ACC112 (cell line): Measurements from ENCODE around the gene TUBB6.

Source experiments
- H2AFZ ChIP-seq: fragments of 200-600 bp; sonication (generic); one replicate; pipeline ENCODE4 v1.6.0; 2017; ENCODE audit warnings: antibody characterized with exemption, low read length; ENCODE audit not compliant: unreplicated experiment
- H3K27ac ChIP-seq: fragments of 200-600 bp; sonication (generic); 2 replicates; pipeline ENCODE4 v1.5.1; 2014; ENCODE audit warnings: low read depth, mild to moderate bottlenecking, antibody characterized with exemption, low read length, moderate library complexity
- H3K27me3 ChIP-seq: fragments of 200-600 bp; sonication (generic); 2 replicates; pipeline ENCODE4 v1.6.1; 2014; ENCODE audit warnings: mild to moderate bottlenecking, antibody characterized with exemption, low read length, moderate library complexity, mixed read lengths; ENCODE audit not compliant: insufficient read depth
- H3K36me3 ChIP-seq: fragments of 200-600 bp; sonication (generic); 2 replicates; pipeline ENCODE4 v1.6.1; 2016; ENCODE audit warnings: mild to moderate bottlenecking, antibody characterized with exemption, low read length, moderate library complexity, mixed read lengths; ENCODE audit not compliant: insufficient read depth
- H3K4me1 ChIP-seq: fragments of 200-600 bp; sonication (generic); one replicate; pipeline ENCODE4 v1.6.1; 2016; ENCODE audit warnings: low read length, mixed read lengths; ENCODE audit not compliant: insufficient read depth, unreplicated experiment, control insufficient read depth
- H3K4me3 ChIP-seq: fragments of 200-600 bp; sonication (generic); 2 replicates; pipeline ENCODE4 v1.5.1; 2014; ENCODE audit warnings: mild to moderate bottlenecking, low read depth, low read length
- H3K79me2 ChIP-seq: fragments of 200-600 bp; sonication (generic); one replicate; pipeline ENCODE4 v1.6.0; 2016; ENCODE audit warnings: low read length; ENCODE audit not compliant: control insufficient read depth, unreplicated experiment, insufficient read depth

TUBB6 gene

GRCh38 chr18:12305930-12306629, 2.0 kb upstream of the TUBB6 start:
- Histone ChIP-seq H2AFZ (no peak overlapping the region), H3K4me1 (peaks cover 22% of the 10 kb centered on the region), H3K27me3 (no peaks in the 10 kb centered on the region), H3K36me3 (peaks cover 16% of the 10 kb centered on the region), H3K4me3 (peak overlapping the region; percentile 98), H3K79me2 (peaks cover 45% of the 10 kb centered on the region), H3K27ac (no peak overlapping the region)

DNA sequence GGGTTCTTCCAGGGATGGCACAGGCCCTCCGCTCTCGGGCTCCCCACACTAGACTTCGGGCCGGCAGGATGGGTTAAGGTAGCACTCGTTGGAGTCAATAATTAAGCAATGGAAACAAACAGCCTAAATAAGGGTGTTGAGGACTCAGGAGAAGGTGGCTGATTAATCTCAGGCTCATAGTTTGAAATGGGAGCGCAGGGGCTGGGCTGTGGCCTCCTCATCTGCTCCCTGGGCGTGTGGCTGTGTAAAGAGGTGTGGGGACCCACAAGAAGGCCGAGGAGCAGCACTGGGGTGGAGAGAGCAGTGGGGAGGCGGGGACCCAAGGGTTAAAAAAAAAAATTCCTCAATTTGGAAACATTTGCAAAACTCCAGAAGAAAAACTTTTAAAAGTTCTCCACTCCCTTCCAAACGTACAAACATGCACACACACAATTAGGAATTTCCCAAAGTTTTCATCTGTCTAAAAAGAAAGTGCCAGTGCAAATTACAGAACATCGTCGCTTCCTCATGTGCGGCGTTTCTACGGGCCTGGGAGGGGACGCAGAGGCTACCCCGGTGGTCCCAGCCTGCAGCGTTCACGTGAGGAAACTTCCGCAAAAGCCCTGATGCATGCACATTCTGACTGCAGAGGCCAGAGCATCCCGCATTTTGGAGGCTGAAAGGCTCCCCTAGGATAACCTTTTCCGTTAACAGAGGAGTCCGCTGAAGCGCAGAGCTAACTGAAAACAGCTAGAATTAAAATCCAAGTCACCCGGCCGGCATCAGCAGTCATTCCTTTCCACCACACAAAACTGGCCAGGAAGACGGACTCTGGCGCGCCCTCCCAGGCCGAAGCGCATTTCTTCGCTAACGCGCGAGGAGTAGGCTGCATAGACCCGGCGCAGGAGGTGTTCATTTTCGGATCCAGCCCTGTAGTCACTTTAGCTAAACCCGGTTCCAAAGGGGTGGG, 1.0 kb upstream of the TUBB6 start:
- peaks cover 26% of the 10 kb centered on the region for H3K4me1 ChIP-seq
- H3K4me3 ChIP-seq, result peak overlapping the region; percentile 98
- H3K36me3 ChIP-seq, result peaks cover 25% of the 10 kb centered on the region
- H3K27ac ChIP-seq, result peak overlapping the region; percentile 94
- H2AFZ ChIP-seq, result peak overlapping the region; percentile 32
- peaks cover 53% of the 10 kb centered on the region for H3K79me2 ChIP-seq
- H3K27me3 ChIP-seq, result no peaks in the 10 kb centered on the region

- H3K79me2 ChIP-seq, result peaks cover 67% of the 10 kb centered on the region
- H3K4me1 ChIP-seq, result peaks cover 33% of the 10 kb centered on the region
- H3K36me3 ChIP-seq, result peaks cover 38% of the 10 kb centered on the region
- no peaks in the 10 kb centered on the region for H3K27me3 ChIP-seq
- peak overlapping the region; percentile 94 for H3K27ac ChIP-seq
- peak overlapping the region; percentile 23 for H2AFZ ChIP-seq
- H3K4me3 ChIP-seq, result peak overlapping the region; percentile 98
Observed at GRCh38 chr18:12308386-12309100, 502 bp downstream of the TUBB6 start.

DNA sequence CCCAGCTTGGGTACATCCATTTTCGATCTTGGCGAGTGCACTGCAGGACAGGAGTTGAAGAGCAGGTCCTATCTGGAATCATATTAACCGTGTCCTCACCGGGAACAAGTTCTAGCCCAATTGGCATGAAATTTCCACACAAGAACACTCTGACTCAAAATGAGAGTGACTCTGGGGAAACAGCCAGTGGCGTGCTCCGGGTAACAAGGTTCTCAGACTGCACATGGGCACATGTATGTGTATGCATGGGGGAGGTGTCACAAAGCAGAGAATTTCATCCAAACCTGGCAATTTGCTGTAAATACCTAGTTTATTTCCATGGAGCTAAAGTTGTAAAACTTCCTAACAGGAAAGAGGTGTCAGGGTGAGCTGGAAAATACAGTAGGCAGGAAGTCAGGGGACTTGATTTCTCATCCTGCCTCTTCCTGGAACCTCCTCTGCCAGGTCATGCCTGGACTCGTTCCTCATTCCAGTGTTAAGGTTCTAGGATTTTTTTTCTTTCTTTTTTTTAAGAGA, 1.7 kb downstream of the TUBB6 start:
- H3K36me3 ChIP-seq, result peaks cover 50% of the 10 kb centered on the region
- H2AFZ ChIP-seq, result no peak overlapping the region
- H3K79me2 ChIP-seq, result peaks cover 79% of the 10 kb centered on the region
- H3K27ac ChIP-seq, result peak overlapping the region; percentile 94
- H3K4me1 ChIP-seq, result peaks cover 45% of the 10 kb centered on the region
- H3K27me3 ChIP-seq, result no peaks in the 10 kb centered on the region
- H3K4me3 ChIP-seq, result peak overlapping the region; percentile 98

- Histone ChIP-seq H3K27ac (peak overlapping the region; percentile 38; the same call in 1 of the 2 replicates), H2AFZ (no peak overlapping the region), H3K4me1 (peaks cover 55% of the 10 kb centered on the region), H3K36me3 (peaks cover 60% of the 10 kb centered on the region), H3K79me2 (peaks cover 88% of the 10 kb centered on the region), H3K4me3 (peak overlapping the region; percentile 98), H3K27me3 (no peaks in the 10 kb centered on the region)
Observed at GRCh38 chr18:12310762-12311161, 2.7 kb downstream of the TUBB6 start.

DNA sequence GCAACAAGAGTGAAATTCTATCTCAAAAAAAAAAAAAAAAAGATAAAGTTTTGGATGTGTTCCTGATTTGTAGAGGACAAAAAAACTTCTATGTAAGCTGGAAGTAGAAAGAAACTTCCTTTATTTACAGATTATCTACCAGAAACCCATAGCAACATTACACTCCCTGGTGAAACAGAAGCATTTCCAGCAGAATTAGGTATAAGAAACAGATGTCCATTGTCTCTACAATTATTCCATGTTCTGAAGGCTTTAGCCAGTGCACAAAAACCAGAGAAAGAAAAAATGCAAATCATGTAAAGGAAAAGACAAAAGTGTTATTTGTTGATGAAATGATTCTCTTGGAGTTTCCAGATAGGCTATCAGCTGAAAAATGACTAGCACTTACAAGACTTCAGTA, 4.9 kb downstream of the TUBB6 start:
- Histone ChIP-seq H3K27ac (peak overlapping the region; percentile 78), H2AFZ (no peak overlapping the region), H3K79me2 (peaks cover 94% of the 10 kb centered on the region), H3K27me3 (no peaks in the 10 kb centered on the region), H3K4me3 (peak overlapping the region; percentile 19; the same call in 1 of the 2 replicates), H3K36me3 (peaks cover 68% of the 10 kb centered on the region), H3K4me1 (peaks cover 65% of the 10 kb centered on the region)

DNA sequence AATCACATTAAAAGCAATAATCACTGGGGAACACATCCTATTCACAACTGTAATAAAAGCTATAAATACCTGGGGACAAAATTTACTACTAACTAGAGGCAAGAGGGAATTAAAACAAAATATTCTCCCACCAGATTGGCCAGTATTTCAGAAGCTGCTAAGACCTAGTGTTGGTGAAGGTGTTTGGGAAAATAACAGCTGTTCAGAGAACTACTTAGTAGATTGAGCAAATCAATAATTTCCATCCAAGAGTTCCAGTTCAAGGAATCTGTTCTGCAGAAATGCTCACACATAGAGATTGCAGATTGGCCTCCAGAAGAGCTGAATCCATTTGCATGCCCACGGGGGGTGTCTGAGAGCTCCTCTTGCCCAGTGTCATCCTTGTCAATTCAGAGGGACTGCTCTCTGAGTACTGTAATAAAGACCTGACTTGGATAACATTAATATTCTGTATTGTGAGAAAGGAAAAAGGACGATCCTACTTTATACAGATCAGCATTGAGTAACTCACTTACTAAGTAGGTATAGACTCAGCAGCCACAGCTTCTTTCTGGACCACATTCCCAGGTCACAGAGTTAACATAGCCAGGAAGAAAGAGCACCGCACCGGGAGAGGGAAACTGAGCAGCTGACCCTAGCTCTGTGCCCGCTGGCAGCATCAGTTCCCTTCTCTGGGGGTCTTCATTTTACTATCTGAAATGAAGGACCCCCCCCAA, 5.6 kb downstream of the TUBB6 start:
- Histone ChIP-seq H3K79me2 (peaks cover 95% of the 10 kb centered on the region), H3K27ac (peak overlapping the region; percentile 78), H3K4me3 (peak overlapping the region; percentile 19), H3K36me3 (peaks cover 75% of the 10 kb centered on the region), H3K4me1 (peaks cover 71% of the 10 kb centered on the region), H3K27me3 (no peaks in the 10 kb centered on the region), H2AFZ (no peak overlapping the region)

GRCh38 chr18:12314591-12315305, 6.7 kb downstream of the TUBB6 start:
- no peaks in the 10 kb centered on the region for H3K27me3 ChIP-seq
- H3K79me2 ChIP-seq, result peaks cover 92% of the 10 kb centered on the region
- peak overlapping the region; percentile 19 for H3K4me3 ChIP-seq
- H3K4me1 ChIP-seq, result peaks cover 70% of the 10 kb centered on the region
- H3K27ac ChIP-seq, result peak overlapping the region; percentile 78
- H2AFZ ChIP-seq, result no peak overlapping the region
- H3K36me3 ChIP-seq, result peaks cover 71% of the 10 kb centered on the region

DNA sequence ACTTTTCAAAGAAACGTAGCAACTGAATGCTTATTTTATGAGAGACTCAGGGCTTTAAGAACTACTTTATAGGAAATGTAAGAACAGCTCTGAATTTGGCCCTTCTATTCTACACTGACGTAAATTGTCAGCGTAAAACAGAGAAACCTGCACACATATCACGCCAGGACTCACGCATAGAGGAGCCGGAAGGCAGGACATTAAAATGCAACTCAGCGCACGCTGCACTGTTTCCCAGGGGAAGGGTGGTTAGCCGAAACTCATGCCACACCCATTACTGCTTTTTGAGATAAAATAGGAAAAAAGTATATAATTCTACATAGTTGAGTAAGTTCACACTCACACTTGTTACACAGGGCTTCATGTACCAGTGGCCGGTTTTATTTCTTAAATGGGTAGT, 7.4 kb downstream of the TUBB6 start:
- Histone ChIP-seq H3K4me3 (peak overlapping the region; percentile 19), H3K4me1 (peaks cover 64% of the 10 kb centered on the region), H3K27ac (peak overlapping the region; percentile 78), H3K79me2 (peaks cover 89% of the 10 kb centered on the region), H3K36me3 (peaks cover 69% of the 10 kb centered on the region), H2AFZ (no peak overlapping the region), H3K27me3 (no peaks in the 10 kb centered on the region)
